Measurements from ENCODE around the gene SPTBN1. TPM values are rescaled to one million over a fixed set of nuclear protein-coding genes. Genes with fewer than 3 reads are reported as not detected.

Gene SPTBN1
- total RNA-seq, 1 donor from 2014 or later, result 680 TPM

DNA sequence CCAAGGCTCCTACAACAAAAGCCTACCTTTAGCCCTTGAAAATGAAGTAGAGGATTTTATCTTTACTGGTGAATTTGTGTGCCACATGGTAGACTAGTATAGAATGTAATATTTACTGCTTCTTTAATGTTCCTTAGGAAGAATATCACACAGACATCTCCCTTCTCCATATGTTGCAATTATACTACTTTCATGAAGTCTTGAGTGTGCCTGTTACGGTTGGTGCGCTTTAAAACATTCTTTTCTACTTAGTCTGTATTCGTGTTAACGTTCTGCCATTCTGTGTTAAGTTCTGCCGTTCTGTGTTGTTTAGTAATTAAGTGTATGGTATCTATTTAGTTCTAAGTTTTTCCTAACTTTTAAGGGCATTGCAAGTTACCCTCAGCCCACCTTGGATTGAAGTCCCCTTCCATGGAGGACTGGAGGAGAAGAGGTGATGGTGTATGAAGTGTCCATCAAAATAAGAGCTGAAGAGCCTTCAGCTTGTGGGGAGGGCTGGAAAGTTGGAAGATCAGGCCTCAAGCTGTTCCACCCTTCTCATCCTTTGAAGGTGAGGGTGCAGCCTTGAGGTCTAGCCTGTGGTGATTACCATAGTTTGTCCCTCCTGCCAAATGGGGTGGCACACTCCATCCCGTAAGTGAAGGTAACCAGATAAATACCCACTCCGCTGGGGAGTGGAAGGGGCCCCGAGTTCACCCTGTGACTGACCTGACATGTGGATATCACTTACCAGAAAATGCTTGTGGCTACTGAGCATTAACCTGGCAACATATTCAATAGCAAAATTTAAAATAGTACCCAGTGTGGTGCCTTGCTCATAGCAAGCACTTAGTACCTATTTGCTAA lies 131.3 kb downstream of the SPTBN1 start:
- no peak for DNase-seq (ENCODE audit: extremely low read depth, low read depth, low spot score)

DNA sequence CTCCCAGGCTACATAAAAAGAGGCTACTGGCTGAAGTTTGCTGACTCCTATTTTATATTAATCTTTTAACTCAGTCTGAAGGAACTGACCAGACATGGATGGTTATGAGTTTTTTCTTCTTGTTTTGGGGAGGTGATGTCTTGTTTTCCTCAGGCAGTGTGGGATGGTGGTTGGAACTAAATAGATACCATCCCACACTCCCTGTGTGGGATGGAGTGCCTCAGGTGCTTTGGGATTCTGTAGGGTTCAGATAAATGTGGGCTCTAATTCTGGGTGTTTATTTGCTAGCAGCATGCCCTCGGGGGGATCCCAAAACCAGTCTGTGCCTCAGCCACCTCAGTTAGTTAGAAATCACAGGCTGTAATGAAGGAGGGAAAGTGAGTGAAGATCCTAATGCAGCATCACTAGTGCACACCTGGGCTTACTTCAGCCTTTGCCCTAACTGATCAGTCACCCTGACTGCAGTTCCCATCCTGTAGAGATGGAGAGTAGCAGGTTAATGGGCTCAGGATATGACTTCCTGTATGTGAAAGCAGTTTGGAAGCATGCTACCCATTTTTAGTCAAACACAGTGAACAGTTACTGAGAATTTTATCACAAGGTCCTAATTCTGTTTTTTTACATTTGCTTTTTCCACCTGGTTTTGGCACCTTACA lies 132.2 kb downstream of the SPTBN1 start:
- DNase-seq (ENCODE audit: extremely low read depth, low read depth, low spot score), result no peak

DNA sequence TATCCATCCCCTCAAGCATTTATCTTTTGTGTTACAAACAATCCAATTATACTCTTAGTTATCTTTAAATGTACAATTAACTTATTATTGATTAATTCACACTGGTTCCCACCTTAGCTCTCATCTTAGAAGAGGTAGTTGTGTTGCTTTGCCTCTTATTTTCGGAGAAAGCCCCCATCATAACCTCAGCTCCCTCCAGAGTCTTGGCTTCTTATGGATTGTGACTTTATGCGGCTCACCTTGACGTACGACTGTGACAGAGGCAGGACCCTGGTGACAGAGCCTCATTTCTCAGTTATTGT lies 132.9 kb downstream of the SPTBN1 start:
- no peak for DNase-seq (ENCODE audit: extremely low read depth, low read depth, low spot score)

DNA sequence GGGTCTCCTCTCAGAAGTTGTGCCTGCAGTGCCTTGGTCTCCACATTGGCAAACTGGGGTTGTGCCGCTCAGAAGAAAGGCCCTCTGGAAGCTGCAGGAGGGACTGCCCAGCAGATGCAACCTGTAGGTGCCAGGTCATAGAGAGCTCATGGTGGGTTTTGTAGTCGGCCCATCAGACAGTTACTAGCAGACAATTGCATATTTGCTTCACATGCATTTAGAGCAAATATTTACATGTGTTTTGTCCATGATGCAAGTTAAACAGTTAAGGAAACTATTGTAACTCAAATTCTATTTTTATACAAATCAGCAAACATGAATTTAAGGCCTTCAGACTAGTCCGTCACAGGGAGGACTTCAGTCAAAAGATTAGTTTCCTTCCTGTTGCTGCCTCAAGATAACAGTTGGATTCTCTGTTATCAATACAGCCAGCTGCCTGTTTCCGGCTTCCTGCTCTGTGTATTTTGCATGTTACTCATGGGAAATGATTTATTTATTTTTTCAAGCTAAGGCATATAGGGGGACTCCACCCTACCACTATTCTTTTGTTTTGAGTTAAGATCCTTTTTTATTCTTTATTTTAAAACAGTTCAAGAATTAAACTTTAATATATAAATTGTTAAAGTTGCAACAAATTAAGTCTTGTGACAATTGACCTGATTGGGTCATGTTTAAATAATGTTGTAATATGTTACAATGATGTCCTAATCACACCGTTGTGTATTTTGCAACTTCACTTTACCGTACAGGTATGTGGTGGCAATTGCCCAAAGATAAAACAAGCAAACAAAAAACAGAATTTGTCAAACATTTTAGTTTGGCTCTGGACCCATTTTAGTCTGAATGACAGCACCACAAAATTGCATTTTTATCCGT lies 133.5 kb downstream of the SPTBN1 start:
- peak; percentile 98 for DNase-seq (ENCODE audit: extremely low read depth, low read depth, low spot score)

DNA sequence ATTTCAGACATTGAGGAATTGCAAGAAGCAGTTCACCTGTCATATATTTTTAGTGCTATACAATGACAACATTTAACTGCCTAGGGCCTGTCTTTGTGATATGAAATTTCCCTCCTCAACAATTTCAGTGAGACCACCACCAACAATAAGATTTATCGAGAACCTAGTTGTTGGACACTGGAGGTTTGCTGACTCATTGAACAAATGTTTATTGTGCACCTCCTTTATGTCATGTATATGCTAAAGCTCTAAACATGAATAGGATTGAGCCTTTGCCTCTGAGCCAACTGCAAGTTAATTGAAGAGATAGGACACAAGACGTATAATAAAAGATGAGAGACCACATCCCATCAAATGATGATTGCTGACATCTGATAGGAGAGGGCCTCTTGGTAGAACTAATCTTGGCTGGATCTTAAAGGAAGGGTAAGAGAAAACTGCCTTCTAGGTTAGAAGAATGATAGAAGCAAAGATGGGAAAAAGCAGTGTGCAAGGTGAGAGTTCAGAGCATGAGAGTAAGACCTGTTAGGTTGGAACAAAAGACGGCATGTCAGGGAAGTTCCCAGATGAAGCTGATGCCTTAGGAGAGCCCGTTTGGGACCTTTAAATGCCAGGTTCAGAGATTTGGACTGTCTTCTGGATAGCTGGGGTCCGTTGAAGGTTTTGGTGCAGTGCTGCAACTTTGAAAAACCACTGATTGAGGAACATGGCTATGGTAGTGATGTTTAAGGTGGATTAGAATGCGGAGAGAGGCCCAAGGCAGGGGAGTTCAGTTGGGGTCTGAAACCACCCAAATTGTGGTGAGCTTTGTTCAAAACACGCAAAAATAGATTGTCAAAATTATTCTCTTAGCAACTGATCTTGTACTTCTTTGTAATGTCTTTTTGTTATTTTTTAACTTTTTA lies 134.3 kb downstream of the SPTBN1 start:
- DNase-seq (ENCODE audit: extremely low read depth, low read depth, low spot score), result no peak

DNA sequence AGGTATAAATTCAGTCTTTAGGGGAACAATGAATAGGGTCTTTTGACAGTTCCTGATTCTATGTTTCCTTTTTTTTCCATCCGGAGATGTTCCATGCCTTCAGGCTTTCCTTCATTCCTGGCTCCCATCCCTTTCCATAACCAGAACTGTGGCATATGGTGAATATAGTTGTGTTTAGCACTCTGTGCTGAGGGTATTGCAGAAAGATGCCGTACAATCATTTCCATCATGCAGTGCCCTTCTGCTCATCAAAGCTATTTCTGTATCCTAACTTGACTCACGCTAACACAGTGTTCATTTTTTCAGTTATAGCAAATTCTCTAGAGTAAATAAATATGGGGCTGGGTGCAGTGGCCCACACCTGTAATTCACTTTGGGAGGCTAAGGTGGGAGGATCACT lies 135.4 kb downstream of the SPTBN1 start:
- DNase-seq (ENCODE audit: extremely low read depth, low read depth, low spot score), result no peak

DNA sequence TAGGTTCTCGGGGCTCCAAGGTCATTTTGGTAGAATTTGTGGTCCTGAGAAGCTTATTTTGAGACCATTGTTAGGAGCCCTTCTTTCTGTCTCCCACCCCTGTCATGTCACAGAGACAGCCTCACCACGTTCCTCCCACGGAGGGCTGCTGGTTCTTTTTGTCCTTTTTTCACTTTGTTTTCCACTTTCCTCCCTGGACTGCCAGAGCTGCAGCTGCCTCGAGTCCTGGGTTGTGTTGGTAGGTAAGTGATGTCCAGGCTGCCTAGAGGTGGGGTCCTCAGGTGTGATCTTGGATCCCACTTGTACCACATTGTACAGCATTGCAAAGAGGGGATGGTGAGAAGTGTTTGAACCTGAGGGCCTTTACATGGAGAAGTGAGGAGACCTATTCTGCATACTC lies 137.1 kb downstream of the SPTBN1 start:
- no peak for DNase-seq (ENCODE audit: extremely low read depth, low read depth, low spot score)

DNA sequence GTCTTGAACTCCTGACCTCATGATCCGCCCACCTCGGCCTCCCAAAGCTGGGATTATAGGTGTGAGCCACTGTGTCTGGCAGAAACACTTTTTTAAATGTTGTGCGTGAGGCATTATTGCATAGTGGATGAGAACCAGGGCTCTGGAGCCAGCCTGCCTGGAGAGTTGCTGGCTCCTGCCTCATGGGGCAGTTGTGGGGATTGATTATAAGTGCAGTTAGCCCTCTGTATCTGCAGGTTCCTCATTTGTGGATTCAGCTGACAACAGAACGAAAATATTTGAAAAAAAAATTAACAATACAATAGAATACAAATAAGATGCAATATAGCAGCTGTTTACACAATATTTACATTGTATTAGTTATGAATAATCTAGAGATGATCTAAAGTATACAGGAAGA lies 137.9 kb downstream of the SPTBN1 start:
- no peak for DNase-seq (ENCODE audit: extremely low read depth, low read depth, low spot score)

DNA sequence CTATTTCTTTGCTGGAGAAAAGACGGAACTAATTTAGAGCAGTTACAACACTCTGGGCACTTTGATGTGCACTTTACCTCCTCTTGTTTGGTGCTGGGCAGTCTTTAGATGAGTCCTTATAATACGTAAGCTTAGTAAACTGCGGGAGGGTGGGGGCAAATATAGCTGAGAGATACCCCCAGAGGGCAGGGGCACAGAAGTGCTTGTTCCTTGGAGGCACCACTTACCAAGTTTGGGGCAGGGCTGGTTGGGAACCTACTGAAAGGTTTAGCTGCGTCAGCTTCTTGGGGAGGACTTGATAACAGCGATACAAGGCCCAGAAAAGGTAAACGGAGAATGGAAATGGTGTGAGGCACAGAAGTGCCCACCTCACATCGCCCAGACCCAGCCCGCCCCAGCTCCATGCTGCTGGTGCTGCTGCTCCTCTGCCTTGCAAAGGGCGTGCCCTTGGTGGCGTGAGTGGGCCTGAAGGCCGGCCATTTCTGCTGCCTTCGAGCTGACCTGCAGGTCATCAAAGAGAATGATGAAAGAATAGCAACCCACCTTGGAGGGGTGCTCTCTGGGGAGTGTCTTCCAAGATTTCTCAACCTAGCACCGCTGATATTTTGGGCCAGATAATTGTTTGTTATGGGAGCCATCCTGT lies 139.2 kb downstream of the SPTBN1 start:
- no peak for DNase-seq (ENCODE audit: extremely low read depth, low read depth, low spot score)

DNA sequence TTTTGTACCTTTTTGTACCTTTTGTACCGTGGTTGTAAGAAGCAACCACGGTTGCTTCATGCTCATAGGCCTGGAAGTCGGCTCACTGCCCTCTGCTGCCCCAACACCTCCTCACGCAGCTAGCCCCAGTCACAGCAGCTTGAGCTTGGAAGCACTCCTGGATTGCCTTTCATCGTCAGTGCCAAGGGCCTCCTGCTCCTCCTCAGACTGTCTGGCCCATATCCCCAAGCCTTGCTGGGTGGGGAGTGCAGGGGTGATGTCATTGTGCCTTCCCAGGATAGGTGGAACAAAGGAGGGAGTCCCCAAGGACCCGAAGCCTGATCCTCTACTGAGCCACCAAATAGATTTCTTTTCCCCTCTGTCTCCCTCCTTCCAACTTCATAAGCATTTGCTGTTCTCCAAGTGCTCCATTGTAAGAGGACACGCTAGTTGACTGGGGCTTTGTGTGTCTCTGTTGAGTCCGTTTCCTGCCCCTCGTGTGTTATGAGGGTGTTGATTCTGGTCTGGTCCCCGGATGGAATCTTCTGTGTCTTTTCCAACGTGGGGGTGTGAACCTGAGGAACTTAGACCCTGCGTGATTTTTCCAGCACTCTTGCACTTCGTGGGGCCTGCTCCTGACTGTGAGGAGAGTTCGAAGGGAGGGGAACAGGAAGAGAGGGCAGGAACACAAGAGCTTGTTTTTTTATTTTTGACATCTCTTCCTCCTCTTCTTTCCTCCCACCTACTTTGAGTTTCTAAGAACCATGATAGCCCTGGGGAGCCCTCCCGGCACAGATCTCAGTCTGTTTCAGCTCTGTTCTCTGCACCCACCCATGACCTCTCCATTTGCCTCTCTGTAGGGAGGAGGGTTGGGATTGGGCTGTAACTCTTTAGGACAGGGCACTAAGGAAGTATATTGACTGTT lies 140.1 kb downstream of the SPTBN1 start:
- no peak for DNase-seq (ENCODE audit: extremely low read depth, low read depth, low spot score)

DNA sequence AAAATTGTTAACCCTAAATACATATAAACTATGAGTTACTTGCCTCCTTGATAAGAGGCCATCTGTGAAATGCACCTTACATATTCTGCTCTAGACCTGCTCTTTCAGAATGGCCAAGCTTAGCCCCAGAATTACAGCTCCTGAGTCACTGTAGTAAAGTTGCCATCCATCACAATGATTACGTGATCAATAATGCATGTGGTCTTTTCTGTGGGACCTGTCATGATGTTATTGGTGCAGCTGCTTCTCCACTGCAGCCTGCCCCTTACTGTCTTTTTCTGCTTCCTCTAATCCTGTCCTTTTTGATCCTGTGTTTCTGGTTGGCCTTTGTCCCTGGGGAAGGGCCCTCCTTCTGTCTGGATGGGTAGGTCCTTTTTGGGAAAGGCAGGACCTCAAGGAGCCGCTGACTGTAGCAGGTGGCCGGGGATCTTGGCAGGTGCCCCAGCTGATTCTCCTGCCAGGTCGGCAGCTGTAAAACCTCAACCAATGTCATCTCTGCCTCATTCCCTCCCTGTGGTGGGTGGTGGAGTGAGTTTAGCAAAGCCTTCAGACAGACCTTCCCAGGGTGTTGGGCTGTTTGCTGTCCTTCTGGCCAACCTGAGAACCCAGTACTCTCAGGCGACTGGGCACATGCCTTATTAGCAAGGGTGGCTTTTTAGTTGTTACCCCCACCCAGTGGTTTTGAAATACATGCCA lies 141.2 kb downstream of the SPTBN1 start:
- DNase-seq (ENCODE audit: extremely low read depth, low read depth, low spot score), result no peak

DNA sequence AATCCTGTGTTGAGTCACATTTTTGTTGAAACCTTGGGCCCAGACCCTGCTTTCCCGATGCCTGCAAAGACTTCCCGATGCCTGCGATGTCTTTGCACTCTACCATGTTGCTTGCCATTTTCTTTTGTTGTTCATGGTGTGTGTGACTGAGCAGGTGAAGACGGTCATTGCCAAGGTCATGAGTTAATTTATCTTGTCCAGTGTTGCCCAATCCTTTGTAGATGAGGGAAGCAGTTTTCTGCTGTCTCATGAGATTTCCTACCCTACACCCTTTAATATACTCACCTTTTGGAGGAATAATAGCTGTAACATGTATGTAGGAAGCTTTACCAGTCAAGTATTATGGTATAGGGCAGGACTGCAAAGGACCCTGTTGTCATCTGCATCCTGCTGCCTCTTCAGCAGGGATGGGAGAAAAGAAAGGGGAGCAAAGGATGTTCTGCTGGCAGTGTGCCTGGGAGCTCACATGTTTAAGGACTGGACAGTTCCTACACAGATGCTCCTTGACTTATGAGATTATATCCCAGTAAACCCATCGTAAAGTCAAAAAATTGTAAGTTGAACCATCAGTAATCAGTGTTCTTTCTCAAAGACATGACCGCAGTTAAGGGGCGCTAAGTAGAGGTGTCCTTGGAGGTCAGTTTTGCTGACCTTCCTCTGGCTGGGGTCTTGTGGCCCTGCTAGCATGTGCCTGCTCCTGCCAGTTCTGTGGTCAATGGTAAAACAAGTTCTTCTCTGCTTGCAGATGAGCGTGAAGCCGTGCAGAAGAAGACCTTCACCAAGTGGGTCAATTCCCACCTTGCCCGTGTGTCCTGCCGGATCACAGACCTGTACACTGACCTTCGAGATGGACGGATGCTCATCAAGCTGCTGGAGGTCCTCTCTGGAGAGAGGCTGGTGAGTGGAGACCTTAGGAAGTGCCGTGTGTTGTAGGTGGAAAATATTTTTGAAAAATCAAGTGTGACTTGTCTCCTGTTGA lies 142.5 kb downstream of the SPTBN1 start:
- no peak for DNase-seq (ENCODE audit: extremely low read depth, low read depth, low spot score)

DNA sequence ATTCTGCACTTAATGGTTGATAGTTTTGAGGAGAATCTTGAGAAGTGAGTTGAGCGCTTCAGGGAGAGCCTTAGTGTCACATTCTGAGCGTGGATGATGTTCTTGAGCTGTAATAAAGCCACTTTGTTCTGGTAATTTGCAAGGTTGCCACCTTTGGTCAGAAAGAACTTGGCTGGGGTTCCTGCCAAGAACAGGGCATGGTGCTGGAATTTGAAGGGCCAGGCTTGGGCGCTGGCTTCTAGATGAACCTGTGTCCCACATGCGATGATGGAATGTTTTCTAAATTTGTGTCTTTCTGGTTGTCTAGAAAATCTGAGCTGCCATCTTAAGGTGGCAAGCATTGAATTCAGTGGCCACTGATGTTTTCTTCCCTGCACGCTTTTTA lies 143.2 kb downstream of the SPTBN1 start:
- no peak for DNase-seq (ENCODE audit: extremely low read depth, low read depth, low spot score)

DNA sequence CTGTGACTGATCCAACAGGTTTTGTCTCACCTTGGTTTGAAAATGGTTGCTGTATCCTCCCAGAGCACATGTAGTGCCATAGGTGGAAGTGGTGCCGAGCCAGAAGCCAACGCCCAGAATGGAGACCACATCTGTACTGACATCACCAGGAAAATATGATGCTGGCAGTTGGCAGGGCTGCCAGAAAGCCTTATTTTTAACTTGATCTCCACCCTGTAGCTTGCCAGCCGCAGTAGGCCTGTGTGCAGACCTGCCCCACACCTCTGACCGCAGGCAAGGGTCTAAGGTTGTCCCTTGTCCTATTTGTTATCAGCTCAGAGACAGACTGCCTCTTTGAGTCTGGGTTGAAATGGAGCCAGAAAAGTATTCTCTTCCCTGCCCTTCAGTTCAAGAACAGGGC lies 143.8 kb downstream of the SPTBN1 start:
- DNase-seq (ENCODE audit: extremely low read depth, low read depth, low spot score), result no peak

DNA sequence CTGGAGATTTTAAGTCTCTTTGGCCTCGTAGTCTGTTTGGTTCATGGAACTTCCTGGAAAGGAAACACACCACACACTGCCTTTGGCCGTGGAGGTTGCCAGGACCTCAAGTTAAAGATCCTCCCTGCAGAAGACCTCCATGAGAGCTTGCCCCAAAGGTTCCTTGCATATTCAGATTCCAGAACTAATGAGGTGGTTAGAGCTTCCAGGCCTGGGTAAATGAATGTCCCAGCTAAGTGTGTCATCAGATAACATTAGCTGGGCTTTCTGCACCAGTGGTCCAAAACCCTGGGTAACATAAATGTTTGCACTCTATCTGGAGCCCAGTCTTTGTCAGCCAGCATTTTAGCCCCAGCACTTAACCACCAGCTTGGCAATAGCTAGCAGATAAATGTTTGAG lies 145.2 kb downstream of the SPTBN1 start:
- DNase-seq (ENCODE audit: extremely low read depth, low read depth, low spot score), result no peak

DNA sequence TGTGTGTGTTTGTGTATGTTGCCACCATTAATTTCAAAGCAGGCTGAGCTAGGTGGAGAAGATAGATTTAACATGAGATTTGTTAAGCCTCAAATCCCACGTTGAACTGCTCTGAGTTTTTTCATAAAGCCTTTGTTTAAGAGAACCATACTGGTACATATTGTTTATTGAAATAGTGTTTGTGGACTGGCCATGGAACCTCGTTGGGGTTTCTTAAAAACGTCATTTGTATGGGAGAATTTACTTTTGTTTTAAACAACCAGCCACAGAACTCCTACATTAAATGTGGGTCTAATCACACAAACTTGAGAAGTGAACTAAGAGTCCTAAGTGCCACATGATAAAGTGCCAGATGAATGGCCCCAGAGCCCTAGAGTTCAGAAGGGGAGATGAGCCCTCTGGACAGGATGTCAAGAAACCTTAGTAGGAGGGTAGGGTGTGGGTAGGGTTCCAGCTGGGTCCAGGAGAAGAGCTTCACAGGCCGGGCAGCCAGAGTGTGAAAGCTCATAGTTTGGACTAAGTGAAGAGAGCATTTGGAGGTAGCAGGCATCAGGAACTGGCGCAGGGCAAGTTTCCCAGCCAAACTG lies 146.7 kb downstream of the SPTBN1 start:
- no peak for DNase-seq (ENCODE audit: extremely low read depth, low read depth, low spot score)

DNA sequence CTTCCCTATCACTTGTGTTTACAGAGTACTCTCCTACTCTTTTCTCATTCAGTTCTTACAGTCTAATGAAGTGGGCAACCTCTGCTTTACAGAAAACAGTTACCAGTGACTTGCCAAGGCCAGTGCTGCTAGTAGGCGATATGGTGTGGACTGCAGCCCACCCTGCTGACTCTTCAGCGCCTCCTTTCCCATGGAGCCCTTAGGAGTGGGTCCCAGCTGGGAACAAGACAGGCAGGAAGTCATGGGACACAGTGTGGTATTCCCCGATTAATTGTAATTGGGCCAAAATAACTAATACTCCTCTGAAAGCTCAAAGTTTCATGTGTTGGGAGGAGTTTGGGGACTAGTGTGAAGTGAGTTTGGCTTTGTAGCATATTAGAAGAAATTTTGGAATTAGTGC lies 147.2 kb downstream of the SPTBN1 start:
- no peak for DNase-seq (ENCODE audit: extremely low read depth, low read depth, low spot score)

Data from glomerular endothelial cell (primary cell).